ENCODE results near the gene CCT3. TPM values are rescaled to one million over a fixed set of nuclear protein-coding genes. Genes with fewer than 3 reads are reported as not detected.

Gene CCT3
- total RNA-seq, 3 donors from 2014 or later (not counting 1 experiment from before 2014, with no cell fraction given), result 70.3 to 87.5 (median 79.8) TPM

GRCh38 chr1:156376146-156376545, 38.1 kb upstream of the CCT3 start:
- H3K4me1 Mint-ChIP-seq, result no peaks in the 10 kb centered on the region
- no peaks in the 10 kb centered on the region for H3K9me3 Mint-ChIP-seq
- H3K27ac ChIP-seq (ENCODE audit: low read length), result no peak overlapping the region
- no peak for TF ChIP-seq CTCF (IDR thresholded peaks at IDR 0.05)
- H3K4me1 ChIP-seq (ENCODE audit: control insufficient read depth, insufficient read depth, low read length), result no peaks in the 10 kb centered on the region
- H3K27ac Mint-ChIP-seq, result no peak overlapping the region
- no peak overlapping the region for H3K4me3 ChIP-seq (ENCODE audit: low read length)
- H3K4me3 Mint-ChIP-seq, result no peak overlapping the region
- 88% methylated on average over 2 of the region's 2 CpGs for WGBS (ENCODE audit: insufficient coverage)
- no peaks in the 10 kb centered on the region for H3K27me3 ChIP-seq (ENCODE audit: control insufficient read depth, insufficient read depth, low read length)
- DNase-seq, result no peak
- ATAC-seq, result no peak
- H3K27me3 Mint-ChIP-seq (ENCODE audit: low read depth in 2 of 2), result peaks cover 14 to 16% of the 10 kb centered on the region in 2 donors
- no peaks in the 10 kb centered on the region for H3K9me3 ChIP-seq (ENCODE audit: control insufficient read depth, insufficient read depth, low read length)
- H3K36me3 ChIP-seq (ENCODE audit: control insufficient read depth, insufficient read depth, low read length), result no peaks in the 10 kb centered on the region
- intact Hi-C loops (cut with micrococcal nuclease), result no loop called here
- H3K36me3 Mint-ChIP-seq, result no peaks in the 10 kb centered on the region

DNA sequence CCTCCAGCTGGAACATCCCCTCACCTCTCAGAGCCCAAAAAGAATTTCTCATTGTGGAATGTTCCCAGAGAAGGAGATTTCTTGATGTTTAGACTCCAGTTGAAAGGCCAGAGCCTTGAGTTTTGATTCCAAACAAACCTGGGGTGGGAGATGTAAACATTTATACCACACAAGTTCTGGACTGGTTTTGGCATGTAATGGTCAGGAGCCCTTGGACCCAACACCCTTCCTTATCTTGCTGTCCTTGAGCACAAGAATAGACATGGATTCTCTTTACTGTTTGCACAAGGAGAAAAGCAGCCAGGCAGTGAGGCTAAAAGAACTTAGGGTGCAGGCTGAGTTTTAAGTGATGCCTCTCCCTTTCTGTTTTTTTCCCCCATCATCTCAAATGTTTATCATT, 35.5 kb upstream of the CCT3 start:
- Mint-ChIP-seq H3K27me3 (ENCODE audit: low read depth in 2 of 2) (peaks cover 21 to 24% of the 10 kb centered on the region in 2 donors), H3K4me1 (peaks cover 0 to 5% of the 10 kb centered on the region in 2 donors), H3K9me3 (no peaks in the 10 kb centered on the region), H3K27ac (no peak overlapping the region), H3K4me3 (no peak overlapping the region), H3K36me3 (no peaks in the 10 kb centered on the region)
- no peak for DNase-seq
- Histone ChIP-seq H3K4me1 (ENCODE audit: control insufficient read depth, insufficient read depth, low read length) (peaks cover 10% of the 10 kb centered on the region), H3K27ac (ENCODE audit: low read length) (no peak overlapping the region), H3K9me3 (ENCODE audit: control insufficient read depth, insufficient read depth, low read length) (no peaks in the 10 kb centered on the region), H3K4me3 (ENCODE audit: low read length) (no peak overlapping the region), H3K36me3 (ENCODE audit: control insufficient read depth, insufficient read depth, low read length) (no peaks in the 10 kb centered on the region), H3K27me3 (ENCODE audit: control insufficient read depth, insufficient read depth, low read length) (peaks cover 10% of the 10 kb centered on the region)
- TF ChIP-seq CTCF (IDR thresholded peaks at IDR 0.05), result no peak
- ATAC-seq, result no peak
- intact Hi-C loops (cut with micrococcal nuclease), result no loop called here

- H3K27me3 ChIP-seq (ENCODE audit: control insufficient read depth, insufficient read depth, low read length), result peaks cover 10% of the 10 kb centered on the region
- no peak overlapping the region for H3K4me3 Mint-ChIP-seq
Observed at GRCh38 chr1:156372876-156373275, 34.8 kb upstream of the CCT3 start.

More at GRCh38 chr1:156372876-156373275, 34.8 kb upstream of the CCT3 start:
- ATAC-seq (no peak), DNase-seq (no peak)
- Histone ChIP-seq H3K36me3 (ENCODE audit: control insufficient read depth, insufficient read depth, low read length) (no peaks in the 10 kb centered on the region), H3K4me1 (ENCODE audit: control insufficient read depth, insufficient read depth, low read length) (peaks cover 10% of the 10 kb centered on the region), H3K4me3 (ENCODE audit: low read length) (no peak overlapping the region), H3K27ac (ENCODE audit: low read length) (no peak overlapping the region), H3K9me3 (ENCODE audit: control insufficient read depth, insufficient read depth, low read length) (no peaks in the 10 kb centered on the region)
- peaks cover 0 to 5% of the 10 kb centered on the region in 2 donors for H3K4me1 Mint-ChIP-seq
- no peaks in the 10 kb centered on the region for H3K9me3 Mint-ChIP-seq
- 69% methylated on average over 4 of the region's 4 CpGs for WGBS (ENCODE audit: insufficient coverage)
- no peaks in the 10 kb centered on the region for H3K36me3 Mint-ChIP-seq
- TF ChIP-seq CTCF (IDR thresholded peaks at IDR 0.05), result no peak
- H3K27me3 Mint-ChIP-seq (ENCODE audit: low read depth in 2 of 2), result peaks cover 26% of the 10 kb centered on the region in 2 donors
- intact Hi-C loops (cut with micrococcal nuclease), result no loop called here
- no peak overlapping the region for H3K27ac Mint-ChIP-seq
